Measurements from ENCODE around the gene GSTM4. TPM values are rescaled to one million over a fixed set of nuclear protein-coding genes. Genes with fewer than 3 reads are reported as not detected.
A peak's percentile ranks its signal among the peaks of the same experiment; 100 is the strongest.

Gene GSTM4
- total and polyA plus RNA-seq, 8 donors, result 7.5 to 63.6 (median 24.2) TPM

- TF ChIP-seq POLR2A (IDR thresholded peaks at IDR 0.05), result no peak
- no peak for TF ChIP-seq EP300 (IDR thresholded peaks at IDR 0.05)
- no peak for TF ChIP-seq POLR2AphosphoS5 (IDR thresholded peaks at IDR 0.05)
- TF ChIP-seq, protein P1, sequence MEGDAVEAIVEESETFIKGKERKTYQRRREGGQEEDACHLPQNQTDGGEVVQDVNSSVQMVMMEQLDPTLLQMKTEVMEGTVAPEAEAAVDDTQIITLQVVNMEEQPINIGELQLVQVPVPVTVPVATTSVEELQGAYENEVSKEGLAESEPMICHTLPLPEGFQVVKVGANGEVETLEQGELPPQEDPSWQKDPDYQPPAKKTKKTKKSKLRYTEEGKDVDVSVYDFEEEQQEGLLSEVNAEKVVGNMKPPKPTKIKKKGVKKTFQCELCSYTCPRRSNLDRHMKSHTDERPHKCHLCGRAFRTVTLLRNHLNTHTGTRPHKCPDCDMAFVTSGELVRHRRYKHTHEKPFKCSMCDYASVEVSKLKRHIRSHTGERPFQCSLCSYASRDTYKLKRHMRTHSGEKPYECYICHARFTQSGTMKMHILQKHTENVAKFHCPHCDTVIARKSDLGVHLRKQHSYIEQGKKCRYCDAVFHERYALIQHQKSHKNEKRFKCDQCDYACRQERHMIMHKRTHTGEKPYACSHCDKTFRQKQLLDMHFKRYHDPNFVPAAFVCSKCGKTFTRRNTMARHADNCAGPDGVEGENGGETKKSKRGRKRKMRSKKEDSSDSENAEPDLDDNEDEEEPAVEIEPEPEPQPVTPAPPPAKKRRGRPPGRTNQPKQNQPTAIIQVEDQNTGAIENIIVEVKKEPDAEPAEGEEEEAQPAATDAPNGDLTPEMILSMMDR (IDR thresholded peaks at IDR 0.05), result no peak
- no peaks in the 10 kb centered on the region for H3K9me3 ChIP-seq
- no peak overlapping the region for H3K4me3 ChIP-seq
- intact Hi-C loops (cut with DNase I; ENCODE audit: low total_unique reads), result no loop called here
- no peak for DNase-seq
- H3K36me3 ChIP-seq, result peaks cover 0 to 11% (median under 1%) of the 10 kb centered on the region in 4 donors
- H3K27me3 ChIP-seq, result no peaks in the 10 kb centered on the region
- H3K4me1 ChIP-seq, result peaks cover 12 to 35% (median 20%) of the 10 kb centered on the region in 4 donors
- H3K27ac ChIP-seq, result no peak overlapping the region
- WGBS, 5 donors, result 62 to 82% (median 78%) methylated on average over 2 of the region's 2 CpGs
Measured at GRCh38 chr1:109653306-109653705, 2.6 kb upstream of the GSTM4 start.

DNA sequence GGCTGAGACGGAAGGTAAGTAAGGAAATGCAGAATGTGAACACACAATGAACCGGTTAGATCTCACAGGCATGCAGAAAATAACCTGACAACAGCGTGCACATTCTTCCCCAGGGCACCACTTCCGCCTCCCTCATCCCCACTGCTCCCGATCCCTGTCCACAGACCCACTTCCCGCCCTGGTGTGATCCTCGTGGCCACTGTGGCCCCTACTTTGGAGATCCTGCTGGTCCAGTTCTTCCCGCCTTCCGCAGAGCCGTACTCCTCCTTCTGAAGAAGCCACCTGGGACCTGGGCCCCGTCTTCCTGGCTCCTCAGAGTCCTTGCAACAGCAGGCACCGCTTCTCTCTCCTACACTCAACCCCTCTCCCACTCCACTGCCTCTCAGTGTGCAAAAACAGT, 1.4 kb upstream of the GSTM4 start:
- intact Hi-C loops (cut with DNase I; ENCODE audit: low total_unique reads), result no loop called here
- Histone ChIP-seq H3K9me3 (no peaks in the 10 kb centered on the region), H3K27me3 (no peaks in the 10 kb centered on the region), H3K4me1 (peaks cover 12 to 40% (median 20%) of the 10 kb centered on the region in 4 donors), H3K36me3 (peaks cover 0 to 23% (median 9%) of the 10 kb centered on the region in 4 donors), H3K27ac (no peak overlapping the region), H3K4me3 (no peak overlapping the region)
- 88 to 94% (median 90%) methylated on average over 12 of the region's 12 CpGs for WGBS, 5 donors
- DNase-seq, result no peak
- TF ChIP-seq POLR2AphosphoS5 (IDR thresholded peaks at IDR 0.05) (no peak), EP300 (IDR thresholded peaks at IDR 0.05) (no peak), POLR2A (IDR thresholded peaks at IDR 0.05) (no peak)
- TF ChIP-seq, protein P1 (IDR thresholded peaks at IDR 0.05), result no peak

GRCh38 chr1:109657395-109657794, 1.5 kb downstream of the GSTM4 start:
- TF ChIP-seq EP300 (IDR thresholded peaks at IDR 0.05) (no peak), POLR2AphosphoS5 (IDR thresholded peaks at IDR 0.05) (no peak), POLR2A (IDR thresholded peaks at IDR 0.05) (no peak)
- TF ChIP-seq, protein P1 (IDR thresholded peaks at IDR 0.05), result no peak
- no peaks in the 10 kb centered on the region for H3K27me3 ChIP-seq
- intact Hi-C loops (cut with DNase I; ENCODE audit: low total_unique reads), result no loop called here
- H3K9me3 ChIP-seq, result no peaks in the 10 kb centered on the region
- no peak for DNase-seq
- 90 to 95% (median 92%) methylated on average over 4 of the region's 4 CpGs for WGBS, 5 donors
- H3K27ac ChIP-seq, result peak overlapping the region in 2 of 5 donors; percentile 78 to 87
- H3K4me3 ChIP-seq, result no peak overlapping the region
- peaks cover 12 to 40% (median 20%) of the 10 kb centered on the region in 4 donors for H3K4me1 ChIP-seq
- H3K36me3 ChIP-seq, result peaks cover 0 to 51% (median 33%) of the 10 kb centered on the region in 4 donors

- WGBS, 5 donors, result 67 to 83% (median 76%) methylated on average over 7 of the region's 7 CpGs
- peaks cover 12 to 40% (median 20%) of the 10 kb centered on the region in 4 donors for H3K4me1 ChIP-seq
- no peaks in the 10 kb centered on the region for H3K27me3 ChIP-seq
- DNase-seq, result no peak
- TF ChIP-seq EP300 (IDR thresholded peaks at IDR 0.05), result no peak
- TF ChIP-seq, protein P1 (IDR thresholded peaks at IDR 0.05), result no peak
- H3K4me3 ChIP-seq, result no peak overlapping the region
- H3K36me3 ChIP-seq, result peaks cover 0 to 55% (median 34%) of the 10 kb centered on the region in 4 donors
- no peaks in the 10 kb centered on the region for H3K9me3 ChIP-seq
- intact Hi-C loops (cut with DNase I; ENCODE audit: low total_unique reads), result no loop called here
- no peak overlapping the region for H3K27ac ChIP-seq
Measured at GRCh38 chr1:109657970-109658369, 2.1 kb downstream of the GSTM4 start.

All from stomach (tissue), 9 donors.